ENCODE measurements around the gene ACACB.

- no peak for TF ChIP-seq CTCF (IDR thresholded peaks at IDR 0.05)
- TF ChIP-seq POLR2A (IDR thresholded peaks at IDR 0.05): no peak
- no peak for TF ChIP-seq EP300 (IDR thresholded peaks at IDR 0.05; ENCODE audit: low read depth)
Measured at GRCh38 chr12:109239691-109240090, 123.3 kb downstream of the ACACB start.
